ENCODE results near the gene SPATA46. TPM values are rescaled to one million over a fixed set of nuclear protein-coding genes. Genes with fewer than 3 reads are reported as not detected.

Gene SPATA46
- total and polyA plus RNA-seq, 9 of the 15 experiments (the other 6 are each of a cell fraction or from before 2014, with no cell fraction given) = 0.04 to 0.11 TPM; not detected in 7

- no peak for TF ChIP-seq PATZ1 (CRISPR knock-in tag; IDR thresholded peaks at IDR 0.05; ENCODE audit: borderline replicate concordance)
- peak; percentile 99 for TF ChIP-seq ARID1B (IDR thresholded peaks at IDR 0.05)
- TF ChIP-seq MCM3 (IDR thresholded peaks at IDR 0.05) = no peak
- TF ChIP-seq KLF1 (tag; IDR thresholded peaks at IDR 0.05) = no peak
- no peak for TF ChIP-seq NCOA4 (IDR thresholded peaks at IDR 0.05; ENCODE audit: partially characterized antibody)
- TF ChIP-seq PTRF (tag; IDR thresholded peaks at IDR 0.05) = no peak
- TF ChIP-seq PRDM10 (IDR thresholded peaks at IDR 0.05; ENCODE audit: partially characterized antibody) = no peak
- no peak; the same call in 1 of the 2 replicates for TF ChIP-seq KLF13 (tag; IDR thresholded peaks at IDR 0.05; ENCODE audit: borderline replicate concordance, low read depth)
- TF ChIP-seq ZNF561 (CRISPR knock-in tag; conservative IDR thresholded peaks at IDR 0.05) = no peak
- TF ChIP-seq ZNF280A (IDR thresholded peaks at IDR 0.05; ENCODE audit: low read depth, partially characterized antibody) = no peak
- TF ChIP-seq FIP1L1 (IDR thresholded peaks at IDR 0.05; ENCODE audit: low read depth, low read length, poor library complexity, severe bottlenecking) = no peak
- TF ChIP-seq EWSR1 (IDR thresholded peaks at IDR 0.05; ENCODE audit: borderline replicate concordance, low read depth, partially characterized antibody) = no peak
- TF ChIP-seq, protein P1, sequence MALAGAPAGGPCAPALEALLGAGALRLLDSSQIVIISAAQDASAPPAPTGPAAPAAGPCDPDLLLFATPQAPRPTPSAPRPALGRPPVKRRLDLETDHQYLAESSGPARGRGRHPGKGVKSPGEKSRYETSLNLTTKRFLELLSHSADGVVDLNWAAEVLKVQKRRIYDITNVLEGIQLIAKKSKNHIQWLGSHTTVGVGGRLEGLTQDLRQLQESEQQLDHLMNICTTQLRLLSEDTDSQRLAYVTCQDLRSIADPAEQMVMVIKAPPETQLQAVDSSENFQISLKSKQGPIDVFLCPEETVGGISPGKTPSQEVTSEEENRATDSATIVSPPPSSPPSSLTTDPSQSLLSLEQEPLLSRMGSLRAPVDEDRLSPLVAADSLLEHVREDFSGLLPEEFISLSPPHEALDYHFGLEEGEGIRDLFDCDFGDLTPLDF (CRISPR knock-in tag; IDR thresholded peaks at IDR 0.05) = no peak; the same call in 1 of the 2 replicates
- peak; percentile 98 for TF ChIP-seq RUNX1 (IDR thresholded peaks at IDR 0.05; ENCODE audit: low read depth)
- no peak for TF ChIP-seq ZFP36 (IDR thresholded peaks at IDR 0.05; ENCODE audit: low read depth, low read length, partially characterized antibody)
- peak; percentile 71 for TF ChIP-seq LCOR (CRISPR knock-in tag; IDR thresholded peaks at IDR 0.05)
- 0 out of 2 replicates have a peak, but pooled peaks have one; percentile 26 for TF ChIP-seq ILF3 (IDR thresholded peaks at IDR 0.05; ENCODE audit: borderline replicate concordance)
- TF ChIP-seq ZNF76 (CRISPR knock-in tag; IDR thresholded peaks at IDR 0.05; ENCODE audit: borderline replicate concordance) = 0 out of 2 replicates have a peak, but pooled peaks have one; percentile 21
Observed at GRCh38 chr1:162372159-162373071, 4.2 kb downstream of the SPATA46 start (continued).
